WTC11 (cell line): ENCODE results near the gene GTPBP6. TPM values are rescaled to one million over a fixed set of nuclear protein-coding genes. Genes with fewer than 3 reads are reported as not detected.

Source experiments
- ATAC-seq: fragments of 200-7000 bp; cut with Tn5 transposase; 2 replicates; pipeline ENCODE4 v1.10.0; 2021; ENCODE audit warnings: mild to moderate bottlenecking, moderate library complexity
- CTCF ChIA-PET: fragments of 300-600 bp; sonication (Branson Sonifier 250); formaldehyde crosslinking; loops from one replicate; lab custom pipeline; 2021; ENCODE audit warnings: antibody characterized with exemption; lab: Charles Lee
- POLR2A ChIA-PET: fragments of 350-600 bp; sonication (Branson Sonifier 250); formaldehyde crosslinking; loops from one replicate; lab custom pipeline; 2021; ENCODE audit warnings: antibody characterized with exemption; lab: Charles Lee
- DNase-seq: peaks from one replicate; pipeline ENCODE4 v3.0.0; 2021; ENCODE audit warnings: low spot score
- H3K27ac Mint-ChIP-seq: 2 replicates; pipeline ENCODE4 v1.8.0; 2021; ENCODE audit warnings: mixed read lengths
- H3K27me3 Mint-ChIP-seq: 2 replicates; pipeline ENCODE4 v1.8.0; 2021; ENCODE audit warnings: low read depth, mild to moderate bottlenecking, moderate library complexity, mixed read lengths
- H3K36me3 Mint-ChIP-seq: 2 replicates; pipeline ENCODE4 v1.8.0; 2021; ENCODE audit warnings: mixed read lengths
- H3K4me1 Mint-ChIP-seq: 2 replicates; pipeline ENCODE4 v1.8.0; 2022; ENCODE audit warnings: mixed read lengths
- H3K4me3 Mint-ChIP-seq: 2 replicates; pipeline ENCODE4 v1.8.0; 2021; ENCODE audit warnings: mild to moderate bottlenecking, moderate library complexity, mixed read lengths
- H3K9me3 Mint-ChIP-seq: 2 replicates; pipeline ENCODE4 v1.8.0; 2021; ENCODE audit warnings: mixed read lengths
- ARID4B ChIP-seq: sonication (generic); formaldehyde crosslinking; IDR thresholded peaks from 2 replicates; pipeline ENCODE4 v1.8.0; 2023; ENCODE audit warnings: missing genetic modification reagents, mild to moderate bottlenecking, borderline replicate concordance
- ATF1 ChIP-seq: sonication (generic); formaldehyde crosslinking; IDR thresholded peaks from 2 replicates; pipeline ENCODE4 v1.8.1; 2023; ENCODE audit warnings: mild to moderate bottlenecking, moderate library complexity, missing genetic modification reagents
- CREB1 ChIP-seq: sonication (generic); formaldehyde crosslinking; IDR thresholded peaks from 2 replicates; pipeline ENCODE4 v1.8.0; 2023; ENCODE audit warnings: mild to moderate bottlenecking, missing genetic modification reagents
- E2F5 ChIP-seq: sonication (generic); formaldehyde crosslinking; IDR thresholded peaks from 2 replicates; pipeline ENCODE4 v1.8.1; 2022; ENCODE audit warnings: mild to moderate bottlenecking, moderate library complexity, missing genetic modification reagents
- FOXJ3 ChIP-seq: sonication (generic); formaldehyde crosslinking; IDR thresholded peaks from 2 replicates; pipeline ENCODE4 v1.9.0; 2021; ENCODE audit warnings: missing genetic modification reagents, mild to moderate bottlenecking, borderline replicate concordance
- FOXK1 ChIP-seq: sonication (generic); formaldehyde crosslinking; IDR thresholded peaks from 2 replicates; pipeline ENCODE4 v1.8.0; 2022; ENCODE audit warnings: mild to moderate bottlenecking, moderate library complexity, missing genetic modification reagents
- HMGA2 ChIP-seq: fragments of 250-450 bp; sonication (Bioruptor Pico); IDR thresholded peaks from 2 replicates; pipeline ENCODE4 v1.4.0; 2021; ENCODE audit warnings: mild to moderate bottlenecking, moderate library complexity
- JUN ChIP-seq: sonication (generic); formaldehyde crosslinking; IDR thresholded peaks from 2 replicates; pipeline ENCODE4 v1.8.0; 2023; ENCODE audit warnings: mild to moderate bottlenecking, missing genetic modification reagents
- NR1H2 ChIP-seq: sonication (generic); formaldehyde crosslinking; IDR thresholded peaks from 2 replicates; pipeline ENCODE4 v1.9.0; 2021; ENCODE audit warnings: mild to moderate bottlenecking, moderate library complexity, missing genetic modification reagents
- NR2C2 ChIP-seq: sonication (generic); formaldehyde crosslinking; IDR thresholded peaks from 2 replicates; pipeline ENCODE4 v1.8.0; 2022; ENCODE audit warnings: mild to moderate bottlenecking, missing genetic modification reagents
- RORB ChIP-seq: fragments of 250-450 bp; sonication (Bioruptor Pico); IDR thresholded peaks from 2 replicates; pipeline ENCODE4 v1.9.0; 2021; ENCODE audit warnings: mild to moderate bottlenecking
- SMAD3 ChIP-seq: sonication (generic); formaldehyde crosslinking; IDR thresholded peaks from 2 replicates; pipeline ENCODE4 v1.8.0; 2022; ENCODE audit warnings: missing genetic modification reagents, mild to moderate bottlenecking, borderline replicate concordance
- SOX15 ChIP-seq: fragments of 250-450 bp; sonication (Bioruptor Pico); IDR thresholded peaks from 2 replicates; pipeline ENCODE4 v1.9.0; 2021; ENCODE audit warnings: mild to moderate bottlenecking
- ZMAT4 ChIP-seq: fragments of 250-450 bp; sonication (Bioruptor Pico); IDR thresholded peaks from 2 replicates; pipeline ENCODE4 v1.9.0; 2021; ENCODE audit warnings: mild to moderate bottlenecking
- ZNF138 ChIP-seq: sonication (generic); formaldehyde crosslinking; conservative IDR thresholded peaks from 2 replicates; pipeline ENCODE4 v1.8.1; 2022; ENCODE audit warnings: mild to moderate bottlenecking, moderate library complexity, missing genetic modification reagents
- total RNA-seq: library from RNA; stranded (reverse); gene quantifications from 3 replicates; pipeline ENCODE4 v1.2.3, GENCODE V29; 2021
- TF ChIP-seq, protein P1 (sequence below): sonication (generic); formaldehyde crosslinking; IDR thresholded peaks from 2 replicates; pipeline ENCODE4 v1.8.1; 2023; ENCODE audit warnings: mild to moderate bottlenecking, missing genetic modification reagents
- TF ChIP-seq, protein P2 (sequence below): sonication (generic); formaldehyde crosslinking; IDR thresholded peaks from 2 replicates; pipeline ENCODE4 v1.8.0; 2023; ENCODE audit warnings: missing genetic modification reagents
- TF ChIP-seq, protein P3 (sequence below): sonication (generic); formaldehyde crosslinking; IDR thresholded peaks from 2 replicates; pipeline ENCODE4 v1.8.0; 2022; ENCODE audit warnings: missing genetic modification reagents

Gene GTPBP6
- total RNA-seq, 1 experiment from 2014 or later: 63.9 TPM

GRCh38 chrX:267771-268261 is 50.8 kb downstream of the GTPBP6 start:
- no peaks in the 10 kb centered on the region for H3K27me3 Mint-ChIP-seq
- H3K4me3 Mint-ChIP-seq: no peak overlapping the region
- no peaks in the 10 kb centered on the region for H3K9me3 Mint-ChIP-seq
- H3K36me3 Mint-ChIP-seq: no peaks in the 10 kb centered on the region
- DNase-seq: peak; percentile 16
- CTCF ChIA-PET: no interaction called here
- H3K27ac Mint-ChIP-seq: no peak overlapping the region
- POLR2A ChIA-PET: no interaction called here
- peak; percentile 39 for ATAC-seq
- TF ChIP-seq NR2C2: no peak
- no peak for TF ChIP-seq ARID4B (CRISPR knock-in tag)
- TF ChIP-seq FOXK1 (CRISPR knock-in tag): no peak
- no peak for TF ChIP-seq SMAD3 (CRISPR knock-in tag)
- TF ChIP-seq ZNF138: no peak
- no peak for TF ChIP-seq FOXJ3 (CRISPR knock-in tag)
- TF ChIP-seq SOX15 (CRISPR knock-in tag): no peak
- TF ChIP-seq, protein P1, sequence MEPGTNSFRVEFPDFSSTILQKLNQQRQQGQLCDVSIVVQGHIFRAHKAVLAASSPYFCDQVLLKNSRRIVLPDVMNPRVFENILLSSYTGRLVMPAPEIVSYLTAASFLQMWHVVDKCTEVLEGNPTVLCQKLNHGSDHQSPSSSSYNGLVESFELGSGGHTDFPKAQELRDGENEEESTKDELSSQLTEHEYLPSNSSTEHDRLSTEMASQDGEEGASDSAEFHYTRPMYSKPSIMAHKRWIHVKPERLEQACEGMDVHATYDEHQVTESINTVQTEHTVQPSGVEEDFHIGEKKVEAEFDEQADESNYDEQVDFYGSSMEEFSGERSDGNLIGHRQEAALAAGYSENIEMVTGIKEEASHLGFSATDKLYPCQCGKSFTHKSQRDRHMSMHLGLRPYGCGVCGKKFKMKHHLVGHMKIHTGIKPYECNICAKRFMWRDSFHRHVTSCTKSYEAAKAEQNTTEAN (CRISPR knock-in tag): no peak
- no peak for TF ChIP-seq E2F5 (CRISPR knock-in tag)
- no peak for TF ChIP-seq HMGA2
- TF ChIP-seq RORB (CRISPR knock-in tag): no peak
- TF ChIP-seq JUN: no peak
- no peak for TF ChIP-seq ATF1
- no peak for TF ChIP-seq CREB1 (CRISPR knock-in tag)
- TF ChIP-seq NR1H2: no peak
- no peak for TF ChIP-seq ZMAT4 (CRISPR knock-in tag)
- TF ChIP-seq, protein P2, sequence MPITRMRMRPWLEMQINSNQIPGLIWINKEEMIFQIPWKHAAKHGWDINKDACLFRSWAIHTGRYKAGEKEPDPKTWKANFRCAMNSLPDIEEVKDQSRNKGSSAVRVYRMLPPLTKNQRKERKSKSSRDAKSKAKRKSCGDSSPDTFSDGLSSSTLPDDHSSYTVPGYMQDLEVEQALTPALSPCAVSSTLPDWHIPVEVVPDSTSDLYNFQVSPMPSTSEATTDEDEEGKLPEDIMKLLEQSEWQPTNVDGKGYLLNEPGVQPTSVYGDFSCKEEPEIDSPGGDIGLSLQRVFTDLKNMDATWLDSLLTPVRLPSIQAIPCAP (CRISPR knock-in tag): no peak
- TF ChIP-seq, protein P3, sequence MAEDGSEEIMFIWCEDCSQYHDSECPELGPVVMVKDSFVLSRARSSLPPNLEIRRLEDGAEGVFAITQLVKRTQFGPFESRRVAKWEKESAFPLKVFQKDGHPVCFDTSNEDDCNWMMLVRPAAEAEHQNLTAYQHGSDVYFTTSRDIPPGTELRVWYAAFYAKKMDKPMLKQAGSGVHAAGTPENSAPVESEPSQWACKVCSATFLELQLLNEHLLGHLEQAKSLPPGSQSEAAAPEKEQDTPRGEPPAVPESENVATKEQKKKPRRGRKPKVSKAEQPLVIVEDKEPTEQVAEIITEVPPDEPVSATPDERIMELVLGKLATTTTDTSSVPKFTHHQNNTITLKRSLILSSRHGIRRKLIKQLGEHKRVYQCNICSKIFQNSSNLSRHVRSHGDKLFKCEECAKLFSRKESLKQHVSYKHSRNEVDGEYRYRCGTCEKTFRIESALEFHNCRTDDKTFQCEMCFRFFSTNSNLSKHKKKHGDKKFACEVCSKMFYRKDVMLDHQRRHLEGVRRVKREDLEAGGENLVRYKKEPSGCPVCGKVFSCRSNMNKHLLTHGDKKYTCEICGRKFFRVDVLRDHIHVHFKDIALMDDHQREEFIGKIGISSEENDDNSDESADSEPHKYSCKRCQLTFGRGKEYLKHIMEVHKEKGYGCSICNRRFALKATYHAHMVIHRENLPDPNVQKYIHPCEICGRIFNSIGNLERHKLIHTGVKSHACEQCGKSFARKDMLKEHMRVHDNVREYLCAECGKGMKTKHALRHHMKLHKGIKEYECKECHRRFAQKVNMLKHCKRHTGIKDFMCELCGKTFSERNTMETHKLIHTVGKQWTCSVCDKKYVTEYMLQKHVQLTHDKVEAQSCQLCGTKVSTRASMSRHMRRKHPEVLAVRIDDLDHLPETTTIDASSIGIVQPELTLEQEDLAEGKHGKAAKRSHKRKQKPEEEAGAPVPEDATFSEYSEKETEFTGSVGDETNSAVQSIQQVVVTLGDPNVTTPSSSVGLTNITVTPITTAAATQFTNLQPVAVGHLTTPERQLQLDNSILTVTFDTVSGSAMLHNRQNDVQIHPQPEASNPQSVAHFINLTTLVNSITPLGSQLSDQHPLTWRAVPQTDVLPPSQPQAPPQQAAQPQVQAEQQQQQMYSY (CRISPR knock-in tag): no peak
- no peaks in the 10 kb centered on the region for H3K4me1 Mint-ChIP-seq
